ENCODE results near the gene PFDN1. TPM values are rescaled to one million over a fixed set of nuclear protein-coding genes. Genes with fewer than 3 reads are reported as not detected.

Gene PFDN1
- total RNA-seq, 2 donors from 2014 or later: 38.2 to 46.2 TPM

DNA sequence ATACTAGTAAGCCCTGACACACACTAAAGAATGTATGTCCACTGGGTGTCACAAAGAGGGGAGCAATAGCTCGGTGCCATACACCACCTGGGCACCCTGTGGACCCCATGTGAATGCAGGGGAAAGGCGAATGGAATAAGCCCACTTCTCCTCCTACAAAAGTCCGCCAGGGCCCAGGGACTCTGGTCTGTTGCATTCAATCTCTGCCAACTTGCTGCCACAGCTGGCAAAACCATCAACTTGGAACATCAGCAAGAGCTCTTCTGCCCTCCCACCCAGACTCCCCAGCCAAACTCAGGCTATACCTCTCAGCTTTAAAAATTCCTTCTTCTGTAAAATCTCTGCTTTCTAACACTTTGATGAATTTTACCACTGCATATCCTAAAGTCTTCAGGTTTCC lies 54.5 kb downstream of the PFDN1 start:
- DNase-seq (ENCODE audit: low spot score): no peak
- intact Hi-C loops (cut with DNase I): no loop called here

DNA sequence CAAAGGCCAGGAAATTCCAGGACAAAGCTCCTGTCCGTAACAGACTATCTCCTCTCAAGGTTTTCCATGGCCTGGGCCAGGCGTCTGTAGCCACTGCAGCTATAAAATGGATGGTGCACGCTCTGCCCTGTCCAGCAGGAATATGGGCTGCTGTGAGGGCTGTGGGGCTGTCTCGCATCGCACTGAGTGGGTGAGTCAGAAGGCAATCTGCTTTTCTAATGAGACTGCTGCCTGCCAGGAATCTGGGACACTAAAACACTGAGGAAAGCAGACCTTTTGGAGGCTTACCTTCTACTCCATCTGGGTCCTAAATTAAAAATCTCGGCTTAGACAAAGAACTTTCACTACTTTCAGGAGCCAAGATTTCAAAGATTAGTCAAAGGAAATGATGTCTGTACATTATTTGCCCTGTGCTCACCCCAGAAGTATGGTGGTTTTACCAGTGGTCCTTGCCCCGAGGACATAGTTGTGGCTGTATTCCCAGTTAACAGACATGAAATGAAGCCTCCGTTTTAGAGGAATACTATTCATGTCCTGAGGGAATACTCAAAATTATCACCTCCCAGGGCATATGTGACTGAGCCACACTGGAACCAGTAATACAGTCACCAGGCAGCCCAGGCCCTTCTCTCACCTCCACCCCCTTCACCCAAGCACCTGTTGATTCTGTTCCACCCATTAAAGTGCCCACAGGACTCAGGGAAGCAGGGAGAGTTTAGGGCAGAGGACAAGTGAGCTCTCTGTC lies 56.4 kb downstream of the PFDN1 start:
- intact Hi-C loops (cut with DNase I): no loop called here
- peak; percentile 86 for DNase-seq (ENCODE audit: low spot score)

DNA sequence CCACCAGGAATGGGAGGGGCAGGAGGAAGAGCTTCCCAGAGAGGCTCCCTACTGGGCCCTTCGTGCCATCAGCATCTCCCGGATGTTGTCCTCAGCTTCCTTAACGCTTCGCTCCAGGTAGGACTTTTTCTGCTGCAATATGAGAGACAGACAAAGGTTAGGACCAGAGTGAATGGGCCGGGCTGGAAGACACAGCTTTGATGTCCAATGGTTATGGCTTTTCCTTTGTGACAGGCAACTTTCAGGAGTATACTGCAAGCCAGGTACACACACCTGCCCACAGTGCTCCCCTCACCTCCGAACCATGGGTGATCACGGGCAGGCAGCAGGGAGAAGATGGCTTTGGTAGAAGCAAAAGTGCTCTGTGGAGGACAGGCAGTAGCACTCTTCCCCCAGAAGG lies 57.0 kb downstream of the PFDN1 start:
- intact Hi-C loops (cut with DNase I): no loop called here
- DNase-seq (ENCODE audit: low spot score): no peak

DNA sequence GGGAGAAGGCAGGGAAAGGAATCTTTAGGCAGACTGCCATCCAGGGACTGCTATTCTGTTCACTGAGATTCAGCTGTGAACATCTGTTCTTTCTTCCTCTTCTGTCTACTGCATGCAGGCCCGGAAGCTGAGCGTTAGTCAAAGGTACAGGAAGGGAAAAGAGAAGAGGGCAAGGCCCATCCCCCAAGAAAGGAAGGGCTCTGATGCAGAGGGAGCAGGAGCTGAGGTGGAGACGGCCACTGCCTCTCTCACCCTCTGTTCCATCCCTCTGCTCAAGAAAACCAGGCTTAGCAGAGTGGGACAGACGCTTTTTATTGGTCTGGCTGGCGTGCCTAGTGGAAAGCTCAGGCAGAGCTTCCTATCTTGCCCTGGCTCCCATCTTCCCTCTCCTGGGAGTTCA lies 57.6 kb downstream of the PFDN1 start:
- no peak for DNase-seq (ENCODE audit: low spot score)

DNA sequence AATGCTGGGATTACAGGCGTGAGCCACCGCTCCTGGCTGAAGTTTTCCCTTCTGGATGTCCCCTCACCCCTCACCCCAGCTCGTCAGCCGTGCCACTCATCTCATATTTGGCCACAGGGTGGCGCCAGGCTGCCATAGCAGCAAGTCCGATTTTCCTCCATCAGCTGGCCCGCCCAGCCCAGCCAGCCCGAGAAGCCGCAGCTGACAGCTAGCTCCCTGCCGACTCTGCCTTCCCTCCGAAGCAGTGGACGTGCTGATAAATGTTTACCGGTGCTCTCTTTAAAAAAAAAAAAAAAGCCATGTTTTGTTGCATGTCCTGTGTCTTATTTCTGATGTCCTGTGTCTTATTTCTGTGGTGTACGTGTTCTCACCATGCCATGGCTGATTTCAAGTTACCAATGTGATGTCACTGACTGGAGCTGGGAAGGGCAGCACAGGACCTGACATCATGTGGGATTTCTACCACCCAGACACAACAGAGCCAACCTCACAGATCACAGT lies 58.3 kb downstream of the PFDN1 start:
- intact Hi-C loops (cut with DNase I): loop anchor here (5.0 kb wide), 1 partner anchor 103 kb away; the partner anchor contains the start of gene HBEGF (in 2 of the 2)
- DNase-seq (ENCODE audit: low spot score): peak; percentile 97

More for the DNA sequence above, 57.6 kb downstream of the PFDN1 start:
- intact Hi-C loops (cut with DNase I): no loop called here

DNA sequence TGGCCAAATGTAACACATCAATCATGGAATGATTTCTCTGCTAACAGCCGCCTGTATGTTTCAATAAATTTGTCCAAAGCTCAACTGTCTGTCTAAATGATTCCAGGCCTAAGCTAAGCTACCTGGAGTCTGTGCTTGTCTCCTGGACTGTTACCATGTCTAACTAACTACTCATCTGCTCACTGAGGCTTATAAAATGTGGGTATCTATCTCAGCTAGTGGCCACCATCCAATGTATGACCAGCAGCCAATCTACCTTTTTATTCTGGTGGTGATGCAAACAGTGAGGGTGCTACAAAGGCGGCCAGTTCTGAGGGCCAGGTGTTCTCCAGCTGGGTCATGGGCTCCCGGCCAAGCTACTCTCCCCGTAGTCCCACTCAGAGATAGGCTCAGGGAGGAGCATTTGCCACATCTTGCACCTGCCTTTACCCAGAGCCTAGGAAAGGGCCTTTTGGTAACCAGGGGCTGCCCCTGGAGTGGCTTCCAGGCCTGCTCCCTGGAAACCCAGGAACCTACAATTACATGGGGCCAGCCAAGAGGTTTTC lies 59.1 kb downstream of the PFDN1 start:
- DNase-seq (ENCODE audit: low spot score): no peak
- intact Hi-C loops (cut with DNase I): loop anchor here (5.0 kb wide), 1 partner anchor 104 kb away; the partner anchor contains the start of gene HBEGF (in 2 of the 2)

DNA sequence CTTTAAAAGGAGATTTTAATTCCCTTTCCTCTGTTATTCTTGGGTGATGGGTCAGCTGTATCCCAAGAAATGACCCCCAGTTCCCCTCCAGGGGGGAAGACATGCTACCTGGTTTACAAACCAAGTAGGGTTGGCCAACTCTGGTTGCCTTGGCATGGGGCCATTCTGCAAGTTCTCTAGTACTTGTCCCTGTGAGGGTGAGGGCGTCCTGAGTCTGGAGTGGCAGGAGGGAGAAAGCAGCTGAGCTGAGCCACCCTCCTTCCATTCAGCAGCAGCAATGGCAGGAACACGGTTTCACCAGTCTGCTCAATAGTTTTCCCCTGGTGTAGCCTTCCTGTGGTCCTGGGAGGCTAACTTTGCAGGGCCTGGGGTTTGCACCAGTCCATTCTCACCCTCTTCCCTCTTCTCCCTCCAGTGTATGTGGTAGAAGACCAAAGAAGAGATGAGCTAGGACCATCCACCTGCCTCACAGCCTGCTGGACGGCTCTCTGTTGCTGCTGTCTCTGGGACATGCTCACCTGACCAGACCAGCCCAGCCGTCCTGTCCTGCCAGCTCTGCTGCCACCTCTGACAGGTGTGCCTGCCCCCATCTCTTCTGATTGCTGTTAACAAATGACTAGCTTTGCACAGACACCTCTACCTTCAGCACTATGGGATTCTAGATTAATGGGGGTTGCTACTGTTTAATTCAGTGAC lies 59.9 kb downstream of the PFDN1 start:
- DNase-seq (ENCODE audit: low spot score): no peak

DNA sequence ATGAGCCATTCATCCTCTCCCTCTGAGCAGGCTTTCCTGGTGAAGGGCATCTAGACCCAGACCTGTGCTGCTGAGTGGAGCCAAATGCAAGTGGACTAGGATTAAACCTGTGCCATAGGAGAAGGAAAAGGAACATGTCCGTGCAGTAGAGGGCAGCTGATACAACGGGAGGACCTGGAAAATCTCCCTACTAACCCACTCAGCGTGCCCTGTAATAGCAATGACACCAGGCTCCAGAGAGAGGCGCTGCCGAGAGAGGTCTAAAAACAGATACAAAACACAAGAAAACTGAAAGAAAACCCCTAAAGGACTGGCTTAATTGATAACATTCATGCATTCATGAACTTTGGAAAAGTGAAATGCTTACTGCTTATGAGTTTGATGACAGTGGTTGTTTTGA lies 60.8 kb downstream of the PFDN1 start:
- intact Hi-C loops (cut with DNase I): loop anchor here (5.0 kb wide), 1 partner anchor 105 kb away; the partner anchor contains the start of gene HBEGF (in 2 of the 2)

More for the DNA sequence above, 59.9 kb downstream of the PFDN1 start:
- intact Hi-C loops (cut with DNase I): loop anchor here (5.0 kb wide), 1 partner anchor 104 kb away; the partner anchor contains the start of gene HBEGF (in 2 of the 2)

DNA sequence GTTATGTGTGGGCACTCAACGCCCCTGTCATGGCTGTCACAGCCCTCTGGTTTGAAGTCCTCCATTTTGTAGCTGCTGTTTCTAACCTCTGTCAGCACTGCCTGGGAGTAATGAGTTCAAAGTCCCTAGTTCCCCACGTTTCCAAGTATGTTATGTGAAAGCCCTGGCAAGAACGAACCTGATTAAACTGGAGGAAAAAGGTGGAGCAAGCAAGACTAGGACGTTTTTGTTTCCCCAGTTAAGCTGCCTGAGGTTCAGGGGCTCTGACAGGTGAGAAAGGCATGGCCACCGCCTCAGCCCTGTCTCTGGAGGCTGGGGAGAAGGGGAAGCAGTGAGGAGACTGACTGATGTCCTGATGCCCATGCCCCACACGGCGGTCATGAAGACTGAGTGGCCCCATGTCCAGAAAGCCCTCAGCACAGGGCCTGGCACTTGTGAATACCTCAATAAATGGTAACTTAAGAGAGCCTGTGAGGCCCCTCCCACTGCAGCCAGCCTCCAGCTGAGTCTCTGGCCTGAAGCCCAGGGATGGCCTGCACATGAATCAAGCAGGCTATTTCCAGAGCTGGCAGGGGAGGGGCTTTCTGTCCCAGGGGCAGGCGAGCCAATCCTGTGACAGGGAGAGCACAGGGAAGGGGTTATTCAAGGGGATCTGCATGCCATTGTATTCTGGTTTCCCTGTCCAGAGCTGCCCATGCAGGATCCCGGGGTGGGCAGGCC lies 61.8 kb downstream of the PFDN1 start:
- intact Hi-C loops (cut with DNase I): loop anchor here (5.0 kb wide), 1 partner anchor 106 kb away; the partner anchor contains the start of gene HBEGF (in 2 of the 2)
- DNase-seq (ENCODE audit: low spot score): peak; percentile 95

More for the DNA sequence above, 60.8 kb downstream of the PFDN1 start:
- DNase-seq (ENCODE audit: low spot score): no peak

DNA sequence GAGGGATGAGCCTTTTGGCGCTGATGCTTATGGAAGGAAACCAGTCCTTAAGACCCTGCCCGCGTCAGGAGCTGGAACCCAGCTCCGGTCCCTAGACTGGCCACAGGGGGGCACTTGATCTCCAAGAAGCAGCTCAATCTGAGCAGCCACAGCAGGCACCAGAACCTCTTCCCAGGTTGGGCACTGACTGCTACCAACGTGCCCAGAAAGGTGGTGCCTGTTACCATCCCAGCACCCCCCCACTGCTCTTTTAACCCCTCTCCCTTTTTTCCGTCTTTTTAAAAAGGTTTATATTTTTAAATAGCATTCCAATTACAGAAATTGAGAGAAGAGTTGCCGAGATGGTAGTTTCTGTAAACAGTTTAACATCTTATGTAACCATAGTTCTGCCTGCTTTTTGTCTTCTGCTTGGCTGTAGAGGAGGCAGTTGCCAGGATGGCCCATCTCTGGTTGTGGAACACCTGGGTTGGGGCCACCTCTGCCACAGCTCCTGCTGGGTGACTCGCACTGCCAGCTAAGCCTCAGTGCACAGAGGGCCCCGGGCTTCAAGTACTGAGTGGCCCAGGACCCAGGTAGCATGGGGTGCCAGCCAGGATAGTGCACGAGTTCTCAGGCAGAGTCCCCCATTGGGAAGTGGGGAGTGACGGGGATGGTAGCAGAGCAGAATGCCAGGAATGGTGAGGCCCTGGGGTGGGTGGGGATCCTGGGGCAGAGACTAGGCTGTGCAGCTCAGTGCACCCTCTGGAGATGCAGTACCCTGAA lies 62.8 kb downstream of the PFDN1 start:
- DNase-seq (ENCODE audit: low spot score): no peak
- intact Hi-C loops (cut with DNase I): loop anchor here (5.0 kb wide), 1 partner anchor 107 kb away; the partner anchor contains the start of gene HBEGF (in 2 of the 2)

DNA sequence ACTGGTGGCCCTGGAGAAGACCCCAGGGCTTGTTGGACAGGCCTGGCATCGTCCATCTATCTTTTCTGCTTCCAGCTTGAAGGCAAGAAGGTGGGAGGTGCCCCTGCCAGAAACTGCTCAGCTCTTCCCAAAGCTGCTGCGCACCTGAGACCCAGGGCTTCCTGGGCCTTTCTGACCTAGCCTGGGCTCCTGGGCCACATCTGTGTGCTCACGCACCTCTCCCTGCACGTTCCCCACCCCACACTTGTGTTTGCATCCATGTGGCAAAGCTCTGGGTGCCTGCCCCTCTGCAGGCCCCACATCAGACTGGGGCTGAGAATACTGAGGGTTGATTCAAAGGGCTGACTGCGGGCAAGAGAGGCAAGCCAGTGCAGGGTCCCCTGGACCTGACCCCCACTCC lies 63.4 kb downstream of the PFDN1 start:
- no peak for DNase-seq (ENCODE audit: low spot score)
- intact Hi-C loops (cut with DNase I): no loop called here

DNA sequence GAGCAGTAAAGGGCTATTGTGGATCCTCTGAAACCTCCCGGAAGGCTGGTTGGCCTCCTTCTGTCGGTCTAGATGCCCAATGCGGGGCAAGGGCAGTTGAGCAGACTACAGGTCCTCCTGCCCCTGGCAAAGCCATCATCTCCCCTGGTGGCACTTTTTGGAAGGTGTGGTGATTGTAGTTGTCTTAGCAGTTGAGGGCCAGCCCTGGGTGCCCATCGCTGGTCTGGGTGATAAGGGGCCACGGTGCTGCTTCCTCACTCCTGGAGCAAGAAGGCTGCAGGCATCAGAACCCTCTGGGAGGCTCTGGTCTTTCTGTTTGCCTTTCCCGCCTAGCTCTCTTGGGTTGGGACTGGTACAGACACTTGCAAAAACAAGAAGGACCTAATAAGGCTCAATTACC lies 64.1 kb downstream of the PFDN1 start:
- intact Hi-C loops (cut with DNase I): no loop called here

DNA sequence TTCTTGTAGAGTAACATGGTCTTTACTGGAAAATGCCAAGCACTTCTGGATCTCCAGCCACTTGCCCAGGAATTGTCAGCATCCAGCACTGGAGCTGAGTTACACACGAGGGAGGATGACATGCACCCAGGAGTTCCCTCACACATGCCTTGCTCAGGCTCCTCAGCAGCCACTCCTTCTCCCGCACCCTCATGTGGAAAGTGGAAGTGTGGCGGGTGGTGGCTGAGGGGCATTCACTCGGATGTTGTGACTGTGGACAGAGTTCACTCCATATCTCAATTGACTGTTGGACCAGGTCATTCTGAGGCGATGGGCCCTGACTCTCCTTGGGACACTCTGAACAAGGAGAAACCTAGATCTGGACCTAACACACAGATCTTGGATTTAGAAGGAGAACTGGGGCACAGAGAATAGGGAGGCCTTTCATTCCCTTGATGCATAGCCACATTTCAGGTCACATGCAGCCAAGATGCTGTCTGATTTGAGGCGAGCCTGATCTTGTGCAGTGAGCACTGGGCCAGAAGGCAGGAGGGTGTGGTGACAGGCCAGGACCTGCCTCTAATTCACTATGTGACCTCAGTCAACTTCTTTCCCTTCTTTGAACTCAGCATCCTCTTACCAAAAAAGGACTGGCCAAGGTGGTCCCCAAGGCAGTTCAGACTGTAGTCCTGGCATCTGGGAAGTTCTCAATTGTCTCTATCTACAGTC lies 65.9 kb downstream of the PFDN1 start:
- peak; percentile 58 for DNase-seq (ENCODE audit: low spot score)
- intact Hi-C loops (cut with DNase I): no loop called here

More for the DNA sequence above, 64.1 kb downstream of the PFDN1 start:
- DNase-seq (ENCODE audit: low spot score): no peak

DNA sequence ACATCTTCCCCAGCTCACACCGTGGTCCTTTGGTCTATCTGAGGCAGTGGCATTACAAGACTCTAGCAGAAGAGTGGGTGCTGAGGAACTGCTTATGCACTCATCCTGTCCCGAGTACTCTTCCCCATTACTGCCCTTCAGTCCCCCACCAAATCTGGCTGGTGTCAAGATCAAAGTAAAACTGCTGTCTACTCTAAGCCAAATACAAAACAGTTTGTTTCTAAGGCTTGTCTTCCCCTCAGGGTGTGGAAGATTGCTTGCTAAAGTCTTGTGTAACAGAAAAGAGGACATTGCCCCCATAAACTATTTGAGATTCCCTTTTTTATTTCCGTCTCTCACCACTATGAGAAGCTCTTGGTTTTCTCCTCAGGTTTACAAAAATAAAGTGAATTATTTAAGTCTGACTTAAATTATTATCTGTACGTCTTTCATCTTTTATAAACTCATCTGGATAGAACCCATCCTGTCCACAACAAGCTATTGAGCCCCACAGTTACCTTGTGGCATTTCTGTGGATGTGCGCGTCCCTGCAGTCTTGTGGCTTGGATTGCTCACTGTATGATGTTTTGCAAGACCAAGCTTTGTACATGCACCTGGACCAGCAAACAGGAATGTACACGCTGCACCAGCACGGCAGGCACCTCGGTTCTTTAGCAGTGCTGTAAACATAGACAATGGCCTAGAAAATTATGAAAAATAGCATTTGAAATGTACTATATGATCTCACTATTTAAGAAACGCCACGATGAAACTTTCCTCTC lies 66.9 kb downstream of the PFDN1 start:
- peak; percentile 6 for DNase-seq (ENCODE audit: low spot score)
- intact Hi-C loops (cut with DNase I): no loop called here

DNA sequence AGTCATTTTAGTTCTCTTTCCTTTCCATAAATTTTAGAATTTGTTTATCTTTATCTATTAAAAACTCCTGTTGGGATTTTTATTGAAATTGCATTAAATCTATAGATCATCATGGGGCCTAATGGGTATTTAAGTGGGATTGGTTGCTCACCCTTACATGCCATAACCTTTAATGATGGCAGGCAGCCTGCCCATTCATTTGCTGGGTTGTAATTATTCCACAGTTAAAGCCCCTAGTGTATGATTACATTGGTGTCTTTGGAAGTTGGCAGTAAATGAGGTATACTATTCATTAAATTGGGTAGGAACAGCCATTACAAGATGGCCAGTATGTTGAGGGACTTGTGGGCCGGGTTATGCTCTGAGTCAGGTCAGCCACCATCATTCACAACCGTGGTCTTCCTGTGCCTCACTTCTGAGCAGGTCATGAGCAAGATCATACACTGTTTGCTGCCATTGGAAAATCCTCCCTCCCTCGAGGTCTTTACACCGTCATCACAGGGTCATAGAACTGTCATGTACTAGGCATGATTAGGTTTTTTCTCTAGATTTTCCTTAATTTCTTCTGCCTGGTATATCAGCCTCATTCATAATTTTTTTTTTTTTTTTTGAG lies 68.4 kb downstream of the PFDN1 start:
- intact Hi-C loops (cut with DNase I): no loop called here
- peak; percentile 6 for DNase-seq (ENCODE audit: low spot score)

DNA sequence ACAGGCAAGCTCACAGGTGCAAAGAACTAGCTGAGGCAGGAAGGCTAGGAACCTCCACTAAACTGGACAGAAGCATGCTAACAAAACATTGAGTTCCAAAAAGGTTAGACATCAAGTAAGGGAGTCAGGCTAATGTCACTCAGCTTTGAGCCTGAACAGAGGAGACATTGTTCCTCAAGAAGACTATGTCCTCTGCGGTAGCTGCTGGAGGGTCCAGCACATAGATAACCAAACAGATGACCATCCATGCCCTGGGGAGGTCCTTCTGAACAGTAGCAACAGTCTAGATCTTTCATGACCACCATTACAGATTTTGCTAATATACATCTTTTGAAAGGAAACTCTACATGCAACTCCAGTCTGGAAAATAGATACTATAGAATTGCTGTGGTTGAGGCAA lies 70.2 kb downstream of the PFDN1 start:
- intact Hi-C loops (cut with DNase I): no loop called here

DNA sequence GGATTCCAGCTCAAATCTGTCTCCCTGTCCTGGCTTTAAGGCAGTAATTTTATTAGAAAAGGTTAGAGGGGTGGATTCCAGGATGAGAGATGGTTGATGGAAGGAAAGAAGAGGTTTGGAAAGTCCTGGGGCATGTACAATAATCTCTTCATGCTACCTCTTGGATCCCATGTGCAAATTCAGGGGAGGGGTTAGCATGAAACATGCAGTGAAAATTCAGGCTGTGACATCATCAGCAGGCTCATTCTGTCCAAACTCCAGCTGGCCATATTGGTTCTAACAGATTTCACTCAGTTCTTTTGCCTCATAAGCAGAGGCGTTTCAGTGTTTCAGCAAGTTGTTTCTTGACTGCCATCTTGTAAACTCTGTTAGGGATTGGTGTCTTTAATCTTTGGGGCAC lies 72.5 kb downstream of the PFDN1 start:
- intact Hi-C loops (cut with DNase I): no loop called here
- DNase-seq (ENCODE audit: low spot score): peak; percentile 5

More for the DNA sequence above, 70.2 kb downstream of the PFDN1 start:
- DNase-seq (ENCODE audit: low spot score): no peak
